ENCODE results near the gene NCF4. TPM values are rescaled to one million over a fixed set of nuclear protein-coding genes. Genes with fewer than 3 reads are reported as not detected.

The NCF4 gene
- total and polyA plus RNA-seq, 2 of the 4 experiments (the other 2 are of a cell fraction): not detected

GRCh38 chr22:36921309-36922104 is 60.7 kb downstream of the NCF4 start:
- dilution Hi-C loops (cut with HindIII; ENCODE audit: low sequenced_read_pairs, unreplicated experiment): no loop called here
- no TSS peak for BruUV-seq (replicated peaks)

More at GRCh38 chr22:36921309-36922104, 60.7 kb downstream of the NCF4 start:
- H3K18ac ChIP-seq (ENCODE audit: low read depth, low read length): no peak overlapping the region
- H2BK15ac ChIP-seq (ENCODE audit: low read depth, low read length): no peak overlapping the region
- H3K4me3 ChIP-seq (ENCODE audit: insufficient read depth, low read depth, low read length): no peak overlapping the region
- no peak overlapping the region for H3K27ac ChIP-seq (ENCODE audit: insufficient read depth, low read length)
- no peaks in the 10 kb centered on the region for H3K4me1 ChIP-seq (ENCODE audit: control insufficient read depth, insufficient read depth, low read length)
- POLR2A ChIA-PET (ENCODE audit: unreplicated experiment): no interaction called here
- DNase-seq (no peak), ATAC-seq (ENCODE audit: low read depth) (no peak)
- H2AK9ac ChIP-seq (replicated peaks; ENCODE audit: low read depth, low read length, poor library complexity): no peak overlapping the region
- H3K14ac ChIP-seq (replicated peaks; ENCODE audit: low read depth, low read length): no peak overlapping the region
- H4K91ac ChIP-seq (ENCODE audit: insufficient read depth, low read depth, low read length): no peak overlapping the region
- no peak overlapping the region for H3K56ac ChIP-seq (ENCODE audit: extremely low read depth, insufficient read depth, low read length)
- H4K20me1 ChIP-seq (ENCODE audit: insufficient read depth, low read length): no peaks in the 10 kb centered on the region
- no peak overlapping the region for H3K4ac ChIP-seq (ENCODE audit: low read depth, low read length)
- H3K9me3 ChIP-seq (ENCODE audit: control insufficient read depth, insufficient read depth, low read length): peaks cover 2% of the 10 kb centered on the region; the same call in 1 of the 2 replicates
- H2BK20ac ChIP-seq (ENCODE audit: low read depth, low read length): no peak overlapping the region
- H4K5ac ChIP-seq (ENCODE audit: low read depth, low read length): no peak overlapping the region
- no peak overlapping the region for H2BK120ac ChIP-seq (ENCODE audit: low read depth, low read length)
- H3K27me3 ChIP-seq (ENCODE audit: control insufficient read depth, insufficient read depth, low read length): peaks cover 9% of the 10 kb centered on the region
- 62% methylated on average over 7 of the region's 15 CpGs; no CpG with 5 or more reads in 1 of the 2 experiments for WGBS, 2 experiments (ENCODE audit: extremely low coverage in 2 of 2, insufficient read length in 1 of 2)
- H2BK5ac ChIP-seq (ENCODE audit: low read depth, low read length, poor library complexity, severe bottlenecking): peak overlapping the region; percentile 19
- H3K79me1 ChIP-seq (ENCODE audit: low read depth in 1 of 2, low read length in 2 of 2): no peaks in the 10 kb centered on the region
- CTCF ChIA-PET: no interaction called here
- H3K23ac ChIP-seq (ENCODE audit: low read depth, low read length): no peak overlapping the region
- H2AFZ ChIP-seq (replicated peaks; ENCODE audit: low read length, poor library complexity): no peak overlapping the region
- no peaks in the 10 kb centered on the region for H3K9me1 ChIP-seq (ENCODE audit: insufficient read depth, low read length)
- intact Hi-C loops (cut with micrococcal nuclease) (no loop called here), in situ Hi-C loops (cut with MboI; ENCODE audit: low sequenced_read_pairs) (no loop called here)
- H3K36me3 ChIP-seq (ENCODE audit: control insufficient read depth, insufficient read depth, low read length): no peaks in the 10 kb centered on the region
- TF ChIP-seq POLR2A (IDR thresholded peaks at IDR 0.05; ENCODE audit: low read depth, low read length): no peak
- no peak for TF ChIP-seq RCOR1 (IDR thresholded peaks at IDR 0.05; ENCODE audit: insufficient replicate concordance, low read length)
- TF ChIP-seq, protein P1, sequence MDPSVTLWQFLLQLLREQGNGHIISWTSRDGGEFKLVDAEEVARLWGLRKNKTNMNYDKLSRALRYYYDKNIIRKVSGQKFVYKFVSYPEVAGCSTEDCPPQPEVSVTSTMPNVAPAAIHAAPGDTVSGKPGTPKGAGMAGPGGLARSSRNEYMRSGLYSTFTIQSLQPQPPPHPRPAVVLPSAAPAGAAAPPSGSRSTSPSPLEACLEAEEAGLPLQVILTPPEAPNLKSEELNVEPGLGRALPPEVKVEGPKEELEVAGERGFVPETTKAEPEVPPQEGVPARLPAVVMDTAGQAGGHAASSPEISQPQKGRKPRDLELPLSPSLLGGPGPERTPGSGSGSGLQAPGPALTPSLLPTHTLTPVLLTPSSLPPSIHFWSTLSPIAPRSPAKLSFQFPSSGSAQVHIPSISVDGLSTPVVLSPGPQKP (IDR thresholded peaks at IDR 0.05; ENCODE audit: borderline replicate concordance, low read depth, low read length): no peak
- no peak for TF ChIP-seq MXI1 (IDR thresholded peaks at IDR 0.05; ENCODE audit: borderline replicate concordance, low read depth, low read length)
- no peak for TF ChIP-seq CTCF (conservative IDR thresholded peaks at IDR 0.05; ENCODE audit: low read depth, low read length)
- no peak for TF ChIP-seq FOS (IDR thresholded peaks at IDR 0.05; ENCODE audit: low read depth, low read length)
- TF ChIP-seq MAFK (IDR thresholded peaks at IDR 0.05; ENCODE audit: low read depth, low read length): no peak
- no peak for TF ChIP-seq CEBPB (IDR thresholded peaks at IDR 0.05; ENCODE audit: low read depth, low read length)
- no peak for TF ChIP-seq SMC3 (IDR thresholded peaks at IDR 0.05; ENCODE audit: low read depth, low read length)
- no peak overlapping the region for H2AK5ac ChIP-seq (ENCODE audit: low read depth, low read length)
- H3K4me2 ChIP-seq (ENCODE audit: low read depth, low read length): no peak overlapping the region
- H3K9ac ChIP-seq (ENCODE audit: low read depth, low read length): no peak overlapping the region
- H4K8ac ChIP-seq (ENCODE audit: low read depth in 2 of 2, low read length in 2 of 2): no peak overlapping the region

Measured in IMR-90 (cell line).